SIG-M5 treated with dmso at 0.1 percent for 504 hours (cell line): Measurements from ENCODE around the gene CHI3L2.

Source experiments
- DNase-seq: peaks from one replicate; lab custom pipeline; 2025; ENCODE audit not compliant: unreplicated experiment; lab: John Stamatoyannopoulos, UW

The CHI3L2 gene

GRCh38 chr1:111247125-111247838, 19.8 kb downstream of the CHI3L2 start:
- no peak for DNase-seq

- no peak for DNase-seq
Measured at GRCh38 chr1:111249960-111250359, 22.4 kb downstream of the CHI3L2 start.

GRCh38 chr1:111251570-111251969, 24.1 kb downstream of the CHI3L2 start:
- DNase-seq: no peak

- no peak for DNase-seq
Measured at GRCh38 chr1:111252786-111253185, 25.3 kb downstream of the CHI3L2 start.

GRCh38 chr1:111253876-111254275, 26.4 kb downstream of the CHI3L2 start:
- DNase-seq: no peak

- no peak for DNase-seq
Measured at GRCh38 chr1:111256988-111257658, 29.6 kb downstream of the CHI3L2 start.

- no peak for DNase-seq
Measured at GRCh38 chr1:111267801-111268508, 40.4 kb downstream of the CHI3L2 start.

- DNase-seq: no peak
Measured at GRCh38 chr1:111269825-111270406, 42.4 kb downstream of the CHI3L2 start.

- no peak for DNase-seq
Measured at GRCh38 chr1:111270771-111271463, 43.4 kb downstream of the CHI3L2 start.

- no peak for DNase-seq
Measured at GRCh38 chr1:111271464-111271801, 43.9 kb downstream of the CHI3L2 start.

GRCh38 chr1:111272081-111272480, 44.6 kb downstream of the CHI3L2 start:
- DNase-seq: no peak

GRCh38 chr1:111274653-111275052, 47.1 kb downstream of the CHI3L2 start:
- DNase-seq: peak; percentile 17

- DNase-seq: peak; percentile 13
Measured at GRCh38 chr1:111275079-111275478, 47.6 kb downstream of the CHI3L2 start.

GRCh38 chr1:111275780-111276433, 48.4 kb downstream of the CHI3L2 start:
- DNase-seq: no peak

- DNase-seq: no peak
Measured at GRCh38 chr1:111279144-111279543, 51.6 kb downstream of the CHI3L2 start.

GRCh38 chr1:111280267-111280666, 52.8 kb downstream of the CHI3L2 start:
- DNase-seq: no peak

- no peak for DNase-seq
Measured at GRCh38 chr1:111281411-111281810, 53.9 kb downstream of the CHI3L2 start.

- no peak for DNase-seq
Measured at GRCh38 chr1:111283838-111284237, 56.3 kb downstream of the CHI3L2 start.

- DNase-seq: no peak
Measured at GRCh38 chr1:111285879-111286278, 58.4 kb downstream of the CHI3L2 start.

GRCh38 chr1:111286912-111287311, 59.4 kb downstream of the CHI3L2 start:
- DNase-seq: no peak

- no peak for DNase-seq
Measured at GRCh38 chr1:111289371-111289770, 61.9 kb downstream of the CHI3L2 start.
